ENCODE results near the gene COL25A1. TPM values are rescaled to one million over a fixed set of nuclear protein-coding genes. Genes with fewer than 3 reads are reported as not detected.

COL25A1 gene
- total RNA-seq, 1 experiment from 2014 or later = not detected

- no peak for DNase-seq (ENCODE audit: low read depth, low spot score)
- ChIA-PET RAD21 (ENCODE audit: low non-redundant PET in 1 of 2, low total read pairs in 2 of 2, uncharacterized antibody in 2 of 2, unreplicated experiment in 2 of 2) (no interaction called here), CTCF (no interaction called here)
Measured at GRCh38 chr4:108861334-108861733, 441.1 kb downstream of the COL25A1 start.

More at GRCh38 chr4:108861334-108861733, 441.1 kb downstream of the COL25A1 start:
- no peak overlapping the region for H3K4me2 ChIP-seq (ENCODE audit: low read length)
- TF ChIP-seq FOSL1 (IDR thresholded peaks at IDR 0.05; ENCODE audit: low read depth) (no peak), REST (IDR thresholded peaks at IDR 0.05; ENCODE audit: low read depth) (peak; percentile 62), EZH2phosphoT487 (IDR thresholded peaks at IDR 0.05; ENCODE audit: borderline replicate concordance) (no peak)
- H3K4me1 ChIP-seq (ENCODE audit: control insufficient read depth in 1 of 2, insufficient read depth in 2 of 2, low read length in 2 of 2) = no peaks in the 10 kb centered on the region
- no peaks in the 10 kb centered on the region for H3K9me2 ChIP-seq (ENCODE audit: insufficient read depth)
- POLR2A ChIA-PET = no interaction called here
- intact Hi-C loops (cut with micrococcal nuclease) = no loop called here
- H2AFZ ChIP-seq (ENCODE audit: low read depth, low read length, poor library complexity, severe bottlenecking) = no peak overlapping the region
- no TSS peak for BruUV-seq (replicated peaks)
- H3K27ac ChIP-seq (ENCODE audit: low read depth, low read length) = no peak overlapping the region
- peaks cover 32% of the 10 kb centered on the region for H3K27me3 ChIP-seq (ENCODE audit: insufficient read depth, low read length)
- H3K4me3 ChIP-seq (replicated peaks in 1 of 2; ENCODE audit: low read depth in 1 of 2, low read length in 2 of 2) = no peak overlapping the region
- no peaks in the 10 kb centered on the region for H3K36me3 ChIP-seq (ENCODE audit: control insufficient read depth in 1 of 2, insufficient read depth in 2 of 2, low read length in 2 of 2)
- no peaks in the 10 kb centered on the region for H3K79me2 ChIP-seq (ENCODE audit: insufficient read depth, low read length)
- H3K9me3 ChIP-seq (ENCODE audit: control insufficient read depth in 1 of 2, insufficient read depth in 1 of 2, low read depth in 1 of 2, low read length in 2 of 2) = no peaks in the 10 kb centered on the region
- no peak for ATAC-seq
- H4K20me1 ChIP-seq (ENCODE audit: insufficient read depth) = no peaks in the 10 kb centered on the region; the same call in 1 of the 2 replicates
- no peak overlapping the region for H3K9ac ChIP-seq (ENCODE audit: low read length)
